Measurements from ENCODE around the gene DNAH14. TPM values are rescaled to one million over a fixed set of nuclear protein-coding genes. Genes with fewer than 3 reads are reported as not detected.

Gene DNAH14
- total and polyA plus RNA-seq, 4 donors: 2.7 to 19.8 (median 9.6) TPM

DNA sequence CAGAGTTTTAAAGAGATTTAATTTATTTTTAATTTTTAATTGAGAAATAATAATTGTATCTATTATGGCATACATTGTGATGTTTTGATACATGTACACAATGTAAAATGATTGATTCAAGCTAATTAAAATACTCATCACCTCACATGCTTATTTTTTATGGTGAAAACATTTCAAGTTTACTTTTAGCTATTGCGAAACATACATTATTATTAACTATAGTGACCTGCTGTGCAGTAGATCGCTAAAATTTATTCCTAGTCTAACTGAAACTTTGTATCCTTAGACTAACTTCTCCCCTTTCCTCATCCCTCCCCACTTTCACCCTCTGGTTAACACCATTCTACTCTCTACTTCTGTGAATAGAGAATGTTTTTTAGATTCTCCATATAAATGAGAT, 191.6 kb downstream of the DNAH14 start:
- H3K27me3 ChIP-seq (ENCODE audit: control insufficient read depth in 4 of 4, insufficient read depth in 4 of 4, low read length in 3 of 4): no peaks in the 10 kb centered on the region
- no peak for TF ChIP-seq TAF1 (conservative IDR thresholded peaks at IDR 0.05)
- no peak for TF ChIP-seq RXRA (IDR thresholded peaks at IDR 0.05)
- TF ChIP-seq, protein P1, sequence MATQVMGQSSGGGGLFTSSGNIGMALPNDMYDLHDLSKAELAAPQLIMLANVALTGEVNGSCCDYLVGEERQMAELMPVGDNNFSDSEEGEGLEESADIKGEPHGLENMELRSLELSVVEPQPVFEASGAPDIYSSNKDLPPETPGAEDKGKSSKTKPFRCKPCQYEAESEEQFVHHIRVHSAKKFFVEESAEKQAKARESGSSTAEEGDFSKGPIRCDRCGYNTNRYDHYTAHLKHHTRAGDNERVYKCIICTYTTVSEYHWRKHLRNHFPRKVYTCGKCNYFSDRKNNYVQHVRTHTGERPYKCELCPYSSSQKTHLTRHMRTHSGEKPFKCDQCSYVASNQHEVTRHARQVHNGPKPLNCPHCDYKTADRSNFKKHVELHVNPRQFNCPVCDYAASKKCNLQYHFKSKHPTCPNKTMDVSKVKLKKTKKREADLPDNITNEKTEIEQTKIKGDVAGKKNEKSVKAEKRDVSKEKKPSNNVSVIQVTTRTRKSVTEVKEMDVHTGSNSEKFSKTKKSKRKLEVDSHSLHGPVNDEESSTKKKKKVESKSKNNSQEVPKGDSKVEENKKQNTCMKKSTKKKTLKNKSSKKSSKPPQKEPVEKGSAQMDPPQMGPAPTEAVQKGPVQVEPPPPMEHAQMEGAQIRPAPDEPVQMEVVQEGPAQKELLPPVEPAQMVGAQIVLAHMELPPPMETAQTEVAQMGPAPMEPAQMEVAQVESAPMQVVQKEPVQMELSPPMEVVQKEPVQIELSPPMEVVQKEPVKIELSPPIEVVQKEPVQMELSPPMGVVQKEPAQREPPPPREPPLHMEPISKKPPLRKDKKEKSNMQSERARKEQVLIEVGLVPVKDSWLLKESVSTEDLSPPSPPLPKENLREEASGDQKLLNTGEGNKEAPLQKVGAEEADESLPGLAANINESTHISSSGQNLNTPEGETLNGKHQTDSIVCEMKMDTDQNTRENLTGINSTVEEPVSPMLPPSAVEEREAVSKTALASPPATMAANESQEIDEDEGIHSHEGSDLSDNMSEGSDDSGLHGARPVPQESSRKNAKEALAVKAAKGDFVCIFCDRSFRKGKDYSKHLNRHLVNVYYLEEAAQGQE (IDR thresholded peaks at IDR 0.05): no peak
- no peak for TF ChIP-seq FOXA2 (IDR thresholded peaks at IDR 0.05)
- no peak for TF ChIP-seq HNF4A (conservative IDR thresholded peaks at IDR 0.05)
- no peak for TF ChIP-seq HNF4G (IDR thresholded peaks at IDR 0.05)
- no peak for TF ChIP-seq NR2F2 (IDR thresholded peaks at IDR 0.05)
- no peak for TF ChIP-seq JUND (IDR thresholded peaks at IDR 0.05)
- no peak for TF ChIP-seq YY1 (IDR thresholded peaks at IDR 0.05)
- no peak for TF ChIP-seq EGR1 (IDR thresholded peaks at IDR 0.05; ENCODE audit: low read depth in 2 of 2)
- TF ChIP-seq RAD21 (IDR thresholded peaks at IDR 0.05): no peak
- no peak for TF ChIP-seq FOXA1 (IDR thresholded peaks at IDR 0.05)
- TF ChIP-seq, protein P2, sequence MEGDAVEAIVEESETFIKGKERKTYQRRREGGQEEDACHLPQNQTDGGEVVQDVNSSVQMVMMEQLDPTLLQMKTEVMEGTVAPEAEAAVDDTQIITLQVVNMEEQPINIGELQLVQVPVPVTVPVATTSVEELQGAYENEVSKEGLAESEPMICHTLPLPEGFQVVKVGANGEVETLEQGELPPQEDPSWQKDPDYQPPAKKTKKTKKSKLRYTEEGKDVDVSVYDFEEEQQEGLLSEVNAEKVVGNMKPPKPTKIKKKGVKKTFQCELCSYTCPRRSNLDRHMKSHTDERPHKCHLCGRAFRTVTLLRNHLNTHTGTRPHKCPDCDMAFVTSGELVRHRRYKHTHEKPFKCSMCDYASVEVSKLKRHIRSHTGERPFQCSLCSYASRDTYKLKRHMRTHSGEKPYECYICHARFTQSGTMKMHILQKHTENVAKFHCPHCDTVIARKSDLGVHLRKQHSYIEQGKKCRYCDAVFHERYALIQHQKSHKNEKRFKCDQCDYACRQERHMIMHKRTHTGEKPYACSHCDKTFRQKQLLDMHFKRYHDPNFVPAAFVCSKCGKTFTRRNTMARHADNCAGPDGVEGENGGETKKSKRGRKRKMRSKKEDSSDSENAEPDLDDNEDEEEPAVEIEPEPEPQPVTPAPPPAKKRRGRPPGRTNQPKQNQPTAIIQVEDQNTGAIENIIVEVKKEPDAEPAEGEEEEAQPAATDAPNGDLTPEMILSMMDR (IDR thresholded peaks at IDR 0.05; ENCODE audit: low read depth, low read length, missing input control): no peak
- no peak for TF ChIP-seq GABPA (IDR thresholded peaks at IDR 0.05 in 1 of 2, conservative IDR thresholded peaks at IDR 0.05 in 1 of 2)
- TF ChIP-seq, protein P3, sequence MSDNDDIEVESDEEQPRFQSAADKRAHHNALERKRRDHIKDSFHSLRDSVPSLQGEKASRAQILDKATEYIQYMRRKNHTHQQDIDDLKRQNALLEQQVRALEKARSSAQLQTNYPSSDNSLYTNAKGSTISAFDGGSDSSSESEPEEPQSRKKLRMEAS (IDR thresholded peaks at IDR 0.05): no peak
- TF ChIP-seq, protein P4, sequence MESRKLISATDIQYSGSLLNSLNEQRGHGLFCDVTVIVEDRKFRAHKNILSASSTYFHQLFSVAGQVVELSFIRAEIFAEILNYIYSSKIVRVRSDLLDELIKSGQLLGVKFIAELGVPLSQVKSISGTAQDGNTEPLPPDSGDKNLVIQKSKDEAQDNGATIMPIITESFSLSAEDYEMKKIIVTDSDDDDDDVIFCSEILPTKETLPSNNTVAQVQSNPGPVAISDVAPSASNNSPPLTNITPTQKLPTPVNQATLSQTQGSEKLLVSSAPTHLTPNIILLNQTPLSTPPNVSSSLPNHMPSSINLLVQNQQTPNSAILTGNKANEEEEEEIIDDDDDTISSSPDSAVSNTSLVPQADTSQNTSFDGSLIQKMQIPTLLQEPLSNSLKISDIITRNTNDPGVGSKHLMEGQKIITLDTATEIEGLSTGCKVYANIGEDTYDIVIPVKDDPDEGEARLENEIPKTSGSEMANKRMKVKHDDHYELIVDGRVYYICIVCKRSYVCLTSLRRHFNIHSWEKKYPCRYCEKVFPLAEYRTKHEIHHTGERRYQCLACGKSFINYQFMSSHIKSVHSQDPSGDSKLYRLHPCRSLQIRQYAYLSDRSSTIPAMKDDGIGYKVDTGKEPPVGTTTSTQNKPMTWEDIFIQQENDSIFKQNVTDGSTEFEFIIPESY (IDR thresholded peaks at IDR 0.05): no peak
- TF ChIP-seq, protein P5, sequence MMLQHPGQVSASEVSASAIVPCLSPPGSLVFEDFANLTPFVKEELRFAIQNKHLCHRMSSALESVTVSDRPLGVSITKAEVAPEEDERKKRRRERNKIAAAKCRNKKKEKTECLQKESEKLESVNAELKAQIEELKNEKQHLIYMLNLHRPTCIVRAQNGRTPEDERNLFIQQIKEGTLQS (IDR thresholded peaks at IDR 0.05): no peak
- no peak for TF ChIP-seq SP1 (IDR thresholded peaks at IDR 0.05)
- no peak overlapping the region for H3K4me3 ChIP-seq (ENCODE audit: low read depth in 1 of 3, low read length in 3 of 3)
- no peak for DNase-seq (ENCODE audit: low spot score)
- peaks cover 0 to 3% (median 0%) of the 10 kb centered on the region in 4 donors for H3K36me3 ChIP-seq (ENCODE audit: control insufficient read depth in 4 of 4, insufficient read depth in 3 of 4, low read depth in 1 of 4, low read length in 3 of 4)
- H3K9ac ChIP-seq (ENCODE audit: low read depth in 1 of 2, low read length in 2 of 2): no peak overlapping the region
- H3K27ac ChIP-seq (ENCODE audit: low read depth in 1 of 2, low read length in 2 of 2): no peak overlapping the region
- H3K4me1 ChIP-seq (ENCODE audit: control insufficient read depth in 4 of 4, insufficient read depth in 4 of 4, low read length in 3 of 4): no peaks in the 10 kb centered on the region
- H3K9me3 ChIP-seq (ENCODE audit: control insufficient read depth in 4 of 4, low read length in 3 of 4): no peaks in the 10 kb centered on the region
- 92% methylated on average over 2 of the region's 2 CpGs for WGBS
